Tibial nerve (tissue), 4 donors: ENCODE data around the gene TAGLN3. TPM values are rescaled to one million over a fixed set of nuclear protein-coding genes. Genes with fewer than 3 reads are reported as not detected.
A peak's percentile ranks its signal among the peaks of the same experiment; 100 is the strongest.

ENCODE experiments used
- DNase-seq, 2 donors: peaks; one replicate each; pipeline ENCODE4 v3.0.0-alpha.2; 2019; ENCODE audit warnings: low spot score in 2 of 2
- H3K27ac ChIP-seq, 4 donors: fragments of 200-600 bp; sonication (generic) in 3 of 4; one replicate each; pipeline ENCODE4 v1.5.1; 2017 to 2019; ENCODE audit warnings: mild to moderate bottlenecking in 1 of 4
- H3K27me3 ChIP-seq, 2 donors: fragments of 200-600 bp; sonication (generic) in 1 of 2; one replicate each; pipeline versions ENCODE4 v1.5.1 to v1.6.0; 2017 to 2019
- H3K36me3 ChIP-seq, 3 donors: fragments of 200-600 bp; sonication (generic); one replicate each; pipeline ENCODE4 v1.5.1; 2018 to 2019
- H3K4me1 ChIP-seq, 4 donors: fragments of 200-600 bp; sonication (generic) in 3 of 4; one replicate each; pipeline ENCODE4 v1.5.1; 2017 to 2019
- H3K4me3 ChIP-seq, 4 donors: fragments of 200-600 bp; sonication (generic) in 3 of 4; one replicate each; pipeline ENCODE4 v1.5.1; 2017 to 2019; ENCODE audit warnings: mild to moderate bottlenecking in 1 of 4, moderate library complexity in 1 of 4
- H3K9me3 ChIP-seq, 4 donors: fragments of 200-600 bp; sonication (generic) in 3 of 4; one replicate each; pipeline ENCODE4 v1.5.1; 2017 to 2019
- CTCF ChIP-seq, 5 experiments: fragments of 200-600 bp in 3 of 5; fragments of 450-650 bp in 2 of 5; sonication (generic) in 3 of 5; IDR thresholded peaks; one replicate each; pipeline ENCODE4 v1.5.1; 2016 to 2019; ENCODE audit warnings: antibody characterized with exemption in 5 of 5, mild to moderate bottlenecking in 3 of 5, moderate library complexity in 2 of 5
- EP300 ChIP-seq, 2 donors: sonication (generic); formaldehyde crosslinking; IDR thresholded peaks; one replicate each; pipeline ENCODE4 v1.6.1; 2017; ENCODE audit warnings: antibody characterized with exemption in 2 of 2, mild to moderate bottlenecking in 1 of 2
- POLR2A ChIP-seq, 2 donors: fragments of 450-650 bp; IDR thresholded peaks; one replicate each; pipeline ENCODE4 v1.6.1; 2017; ENCODE audit warnings: antibody characterized with exemption in 2 of 2, mild to moderate bottlenecking in 2 of 2, moderate library complexity in 2 of 2
- WGBS, 2 donors: methylation state at CpG; one replicate each; pipeline ENCODE4 v1.1.5; 2018; 5-methylcytosine and 5-hydroxymethylcytosine counted together
- total RNA-seq, 4 donors: library from RNA; depleted of rRNA; stranded (reverse); fragments of >200 nt; gene quantifications; one replicate each; pipeline ENCODE4 v1.1.0, GENCODE V29; 2016

The TAGLN3 gene
- total RNA-seq, 4 donors from 2014 or later, result 3.1 TPM; not detected in 3

- Histone ChIP-seq H3K9me3 (no peaks in the 10 kb centered on the region), H3K4me3 (no peak overlapping the region), H3K4me1 (peaks cover 0 to 39% (median 2%) of the 10 kb centered on the region in 4 donors), H3K36me3 (no peaks in the 10 kb centered on the region), H3K27me3 (no peaks in the 10 kb centered on the region), H3K27ac (no peak overlapping the region)
- DNase-seq, result no peak
- 83 to 91% methylated on average over 6 of the region's 6 CpGs for WGBS, 2 donors
- TF ChIP-seq CTCF (IDR thresholded peaks at IDR 0.05) (no peak), EP300 (IDR thresholded peaks at IDR 0.05) (no peak), POLR2A (IDR thresholded peaks at IDR 0.05) (no peak)
Measured at GRCh38 chr3:112011376-112011940, 12.7 kb downstream of the TAGLN3 start.

GRCh38 chr3:112012205-112012992 lies 13.7 kb downstream of the TAGLN3 start:
- TF ChIP-seq EP300 (IDR thresholded peaks at IDR 0.05) (no peak), CTCF (IDR thresholded peaks at IDR 0.05) (no peak)
- 32 to 47% methylated on average over 6 of the region's 6 CpGs for WGBS, 2 donors
- H3K4me1 ChIP-seq, result peaks cover 0 to 39% (median 2%) of the 10 kb centered on the region in 4 donors
- H3K27me3 ChIP-seq, result no peaks in the 10 kb centered on the region
- peak overlapping the region in 3 of 4 donors; percentile 4 to 11 (median 5) for H3K27ac ChIP-seq
- no peaks in the 10 kb centered on the region for H3K9me3 ChIP-seq
- no peaks in the 10 kb centered on the region for H3K36me3 ChIP-seq
- no peak overlapping the region for H3K4me3 ChIP-seq
- no peak for DNase-seq

GRCh38 chr3:112013058-112013783 lies 14.5 kb downstream of the TAGLN3 start:
- Histone ChIP-seq H3K27ac (peak overlapping the region in 2 of 4 donors; percentile 11 to 54), H3K4me1 (peaks cover 0 to 34% (median 2%) of the 10 kb centered on the region in 4 donors), H3K9me3 (no peaks in the 10 kb centered on the region), H3K27me3 (no peaks in the 10 kb centered on the region), H3K4me3 (peak overlapping the region in 1 of 4 donors; percentile 6), H3K36me3 (no peaks in the 10 kb centered on the region)
- WGBS, 2 donors, result 29 to 31% methylated on average over 19 of the region's 19 CpGs
- DNase-seq, result peak; percentile 33 to 54
- TF ChIP-seq EP300 (IDR thresholded peaks at IDR 0.05) (peak in 1 of 2 donors; percentile 22), POLR2A (IDR thresholded peaks at IDR 0.05) (no peak), CTCF (IDR thresholded peaks at IDR 0.05) (peak; percentile 53 to 77 (median 69))

- Histone ChIP-seq H3K9me3 (no peaks in the 10 kb centered on the region), H3K27me3 (no peaks in the 10 kb centered on the region), H3K4me1 (peaks cover 0 to 31% (median 2%) of the 10 kb centered on the region in 4 donors), H3K36me3 (no peaks in the 10 kb centered on the region), H3K27ac (no peak overlapping the region), H3K4me3 (no peak overlapping the region)
- no peak for TF ChIP-seq EP300 (IDR thresholded peaks at IDR 0.05)
- TF ChIP-seq CTCF (IDR thresholded peaks at IDR 0.05), result no peak
- TF ChIP-seq POLR2A (IDR thresholded peaks at IDR 0.05), result no peak
- 43 to 64% methylated on average over 5 of the region's 5 CpGs for WGBS, 2 donors
- DNase-seq, result no peak
Measured at GRCh38 chr3:112013784-112014143, 15.0 kb downstream of the TAGLN3 start.

- Histone ChIP-seq H3K27ac (no peak overlapping the region), H3K4me3 (no peak overlapping the region), H3K36me3 (no peaks in the 10 kb centered on the region), H3K27me3 (no peaks in the 10 kb centered on the region), H3K9me3 (peaks cover 0 to 6% (median 0%) of the 10 kb centered on the region in 4 donors), H3K4me1 (peaks cover 0 to 22% (median 2%) of the 10 kb centered on the region in 4 donors)
- no peak for TF ChIP-seq CTCF (IDR thresholded peaks at IDR 0.05)
- no peak for TF ChIP-seq POLR2A (IDR thresholded peaks at IDR 0.05)
- TF ChIP-seq EP300 (IDR thresholded peaks at IDR 0.05), result no peak
- no peak for DNase-seq
Measured at GRCh38 chr3:112017091-112017490, 18.4 kb downstream of the TAGLN3 start.
